Duodenal mucosa (tissue), 2 donors: ENCODE results near the gene UBLCP1.
"Not testable (repeated sequence)": the region's sequence is repeated elsewhere in the genome, so short reads cannot be mapped to it uniquely, and the experiment has no call there.

Source experiments
- H3K27ac ChIP-seq: one replicate; pipeline ENCODE4 v1.7.0; 2013; ENCODE audit warnings: low read depth, low read length
- H3K27me3 ChIP-seq, 2 donors: one replicate each; pipeline ENCODE4 v1.7.0; 2013; ENCODE audit warnings: low read length in 2 of 2, control low read depth in 1 of 2; ENCODE audit not compliant: insufficient read depth in 2 of 2, control insufficient read depth in 1 of 2
- H3K36me3 ChIP-seq, 2 donors: one replicate each; pipeline ENCODE4 v1.7.0; 2013; ENCODE audit warnings: low read length in 2 of 2, control low read depth in 1 of 2; ENCODE audit not compliant: insufficient read depth in 2 of 2, control insufficient read depth in 1 of 2
- H3K4me1 ChIP-seq, 2 donors: one replicate each; pipeline ENCODE4 v1.7.0; 2013; ENCODE audit warnings: low read length in 2 of 2, control low read depth in 1 of 2; ENCODE audit not compliant: insufficient read depth in 2 of 2, control insufficient read depth in 1 of 2
- H3K4me3 ChIP-seq, 2 donors: one replicate each; pipeline ENCODE4 v1.7.0; 2013; ENCODE audit warnings: low read length in 2 of 2, low read depth in 1 of 2
- H3K9ac ChIP-seq, 2 donors: one replicate each; pipeline ENCODE4 v1.7.0; 2013; ENCODE audit warnings: low read length in 2 of 2, low read depth in 1 of 2
- H3K9me3 ChIP-seq, 2 donors: one replicate each; pipeline ENCODE4 v1.7.0; 2013; ENCODE audit warnings: low read length in 2 of 2, control low read depth in 1 of 2; ENCODE audit not compliant: control insufficient read depth in 1 of 2

Gene UBLCP1

DNA sequence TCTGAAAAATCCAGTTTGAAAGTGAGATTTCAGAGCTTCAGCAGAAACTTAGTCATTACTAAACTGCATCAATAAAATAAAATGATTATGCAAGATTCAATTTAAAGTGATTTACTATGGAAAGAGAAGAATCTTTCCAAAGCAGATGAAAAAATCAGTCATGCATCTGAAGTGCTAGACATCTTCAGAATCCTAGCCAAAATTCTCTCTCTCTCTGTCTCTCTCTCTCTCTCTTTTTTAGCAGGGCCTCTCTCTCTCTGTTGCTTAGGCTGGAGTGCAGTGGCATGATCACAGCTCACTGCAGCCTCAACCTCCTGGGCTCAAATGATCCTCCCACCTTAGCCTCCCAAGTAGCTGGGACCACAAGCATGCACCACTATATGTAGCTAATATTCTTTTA lies 18.2 kb upstream of the UBLCP1 start:
- H3K4me3 ChIP-seq, result no peak overlapping the region
- H3K9ac ChIP-seq, result no peak overlapping the region
- H3K9me3 ChIP-seq, result no peaks in the 10 kb centered on the region
- no peak overlapping the region for H3K27ac ChIP-seq
- H3K36me3 ChIP-seq, result no peaks in the 10 kb centered on the region
- no peaks in the 10 kb centered on the region for H3K4me1 ChIP-seq
- H3K27me3 ChIP-seq, result peaks cover 0 to 4% of the 10 kb centered on the region in 2 donors

DNA sequence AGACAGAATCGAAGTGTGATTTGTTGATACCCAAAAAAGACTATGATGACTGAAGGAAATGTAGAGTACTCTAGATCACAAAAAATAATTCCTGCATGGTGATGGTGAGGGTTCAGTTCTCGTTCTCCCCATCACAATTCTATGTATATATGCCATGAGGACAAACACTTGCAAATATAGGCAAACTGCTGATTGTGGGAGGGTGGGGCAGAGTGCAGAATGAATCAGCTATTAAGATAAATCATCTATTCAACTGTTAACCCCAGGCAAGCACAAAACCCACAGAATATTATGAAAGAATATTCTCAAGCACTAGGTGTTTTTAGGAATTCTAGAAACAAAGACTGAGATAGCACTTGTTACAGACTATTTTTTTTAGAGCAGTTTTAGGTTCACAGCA lies 13.9 kb upstream of the UBLCP1 start:
- Histone ChIP-seq H3K4me3 (no peak overlapping the region), H3K27ac (no peak overlapping the region), H3K4me1 (no peaks in the 10 kb centered on the region), H3K9ac (no peak overlapping the region), H3K36me3 (no peaks in the 10 kb centered on the region), H3K9me3 (no peaks in the 10 kb centered on the region), H3K27me3 (peaks cover 0 to 4% of the 10 kb centered on the region in 2 donors)

DNA sequence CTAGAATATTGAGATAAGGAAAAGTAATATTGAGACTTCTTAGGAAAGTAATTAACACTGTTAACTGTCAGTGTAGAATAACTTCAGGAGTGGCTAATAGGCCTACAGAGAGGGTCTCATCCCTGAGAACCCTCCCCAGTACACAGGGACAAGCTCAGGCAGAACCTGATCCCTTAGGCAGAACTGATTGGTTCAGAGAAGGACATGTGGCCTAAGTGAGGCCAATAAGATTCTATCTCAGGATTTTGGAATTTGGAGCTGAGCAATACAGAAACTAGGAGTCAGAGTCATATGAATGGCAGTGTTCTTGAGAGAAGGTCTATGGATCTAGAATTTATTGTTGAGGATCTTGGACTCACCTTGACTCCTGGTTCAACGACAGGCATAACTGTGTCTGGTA lies 10.9 kb upstream of the UBLCP1 start:
- no peaks in the 10 kb centered on the region for H3K9me3 ChIP-seq
- H3K4me1 ChIP-seq, result no peaks in the 10 kb centered on the region
- no peaks in the 10 kb centered on the region for H3K36me3 ChIP-seq
- H3K4me3 ChIP-seq, result no peak overlapping the region
- H3K27me3 ChIP-seq, result peaks cover 0 to 2% of the 10 kb centered on the region in 2 donors
- H3K9ac ChIP-seq, result no peak overlapping the region
- H3K27ac ChIP-seq, result no peak overlapping the region

DNA sequence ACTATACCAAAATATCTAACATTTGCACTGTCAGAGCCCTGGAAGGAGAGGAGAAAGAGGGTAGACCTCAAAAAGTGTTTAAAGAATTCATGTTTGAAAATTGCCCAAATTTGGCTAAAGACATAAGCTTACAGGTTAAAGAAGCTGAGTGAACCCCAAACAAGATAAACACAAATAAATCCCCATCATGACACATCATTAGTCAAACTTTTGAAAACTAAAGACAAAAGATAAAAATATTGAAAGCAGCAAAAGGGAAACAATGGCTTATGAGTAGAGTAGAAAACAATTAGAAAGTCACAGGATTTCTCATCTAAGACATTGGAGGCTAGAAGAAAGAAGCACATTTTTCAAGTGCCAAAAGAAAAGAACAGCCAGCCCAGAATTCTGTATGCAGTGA lies 6.1 kb upstream of the UBLCP1 start:
- Histone ChIP-seq H3K4me3 (no peak overlapping the region), H3K9me3 (no peaks in the 10 kb centered on the region), H3K4me1 (no peaks in the 10 kb centered on the region), H3K9ac (no peak overlapping the region), H3K27me3 (peaks cover 0 to 2% of the 10 kb centered on the region in 2 donors), H3K36me3 (no peaks in the 10 kb centered on the region), H3K27ac (no peak overlapping the region)

DNA sequence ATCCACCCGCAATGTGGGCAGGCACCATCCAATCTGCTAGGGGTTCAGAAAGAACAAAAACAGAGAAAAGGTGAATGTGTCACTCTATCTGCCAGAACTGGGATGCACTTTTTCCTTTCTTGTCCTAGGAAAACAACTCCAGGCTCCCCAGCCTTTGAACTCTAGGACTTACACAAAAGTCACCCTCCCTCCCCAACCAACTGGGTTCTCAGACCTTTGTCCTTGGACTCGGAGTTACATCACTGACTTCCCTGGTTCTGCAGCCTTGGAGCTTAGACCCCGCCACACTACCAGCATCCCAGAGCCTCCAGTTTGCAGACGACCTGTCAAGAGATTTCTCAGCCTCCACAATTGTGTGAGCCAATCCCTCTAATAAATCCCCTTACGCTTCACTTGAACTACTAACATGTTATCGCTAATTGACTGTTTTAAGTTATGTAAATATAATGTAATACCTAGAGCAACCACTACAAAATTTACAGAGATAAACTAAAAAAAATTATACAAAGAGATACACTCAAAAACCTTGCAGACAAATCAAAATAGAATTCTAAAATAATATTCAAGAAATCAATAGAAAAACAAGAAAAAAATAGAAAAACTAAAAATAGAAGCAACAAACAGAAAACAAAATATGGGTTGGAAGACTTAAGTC lies 5.3 kb upstream of the UBLCP1 start:
- Histone ChIP-seq H3K9me3 (no peaks in the 10 kb centered on the region), H3K4me1 (peaks cover 4 to 5% of the 10 kb centered on the region in 2 donors), H3K9ac (no peak overlapping the region), H3K36me3 (no peaks in the 10 kb centered on the region), H3K27me3 (peaks cover 0 to 2% of the 10 kb centered on the region in 2 donors), H3K4me3 (no peak overlapping the region), H3K27ac (no peak overlapping the region)

DNA sequence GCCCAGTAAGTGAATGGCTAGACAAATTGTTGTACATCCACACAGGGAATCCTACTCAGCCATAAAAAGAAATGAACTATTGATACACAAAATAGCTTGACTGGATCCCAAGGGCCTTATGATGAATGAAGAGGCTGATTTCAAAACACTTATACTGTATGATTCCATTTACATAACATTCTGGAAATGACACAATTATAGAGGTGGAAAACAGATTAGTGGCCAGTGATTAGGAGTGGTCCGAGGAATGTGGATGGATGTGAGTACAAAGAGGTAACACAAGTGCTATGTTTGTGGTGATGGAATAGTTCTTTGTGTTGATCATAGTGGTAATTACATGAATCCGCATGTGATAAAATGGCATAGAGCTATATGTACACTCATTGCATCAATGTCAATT lies 4.7 kb upstream of the UBLCP1 start:
- H3K36me3 ChIP-seq, result no peaks in the 10 kb centered on the region
- H3K27ac ChIP-seq, result no peak overlapping the region
- peaks cover 0 to 2% of the 10 kb centered on the region in 2 donors for H3K27me3 ChIP-seq
- H3K9ac ChIP-seq, result no peak overlapping the region
- H3K9me3 ChIP-seq, result no peaks in the 10 kb centered on the region
- peaks cover 4 to 5% of the 10 kb centered on the region in 2 donors for H3K4me1 ChIP-seq
- H3K4me3 ChIP-seq, result no peak overlapping the region

DNA sequence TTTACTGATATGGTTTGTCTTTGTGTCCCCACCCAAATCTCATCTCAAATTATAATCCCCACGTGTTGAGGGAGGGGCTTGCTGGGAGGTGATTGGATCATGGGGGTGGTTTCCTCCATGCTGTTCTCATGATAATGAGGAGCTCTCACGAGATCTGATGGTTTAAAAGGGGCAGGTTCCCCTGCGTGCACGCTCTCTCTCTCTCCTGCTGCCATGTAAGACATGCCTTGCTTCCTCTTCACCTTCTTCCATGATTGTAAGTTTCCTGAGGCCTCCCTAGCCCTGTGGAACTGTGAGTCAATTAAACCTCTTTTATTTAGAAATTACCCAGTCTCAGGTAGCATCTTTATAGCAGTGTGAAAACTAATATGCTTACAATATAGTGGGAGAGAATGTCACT lies 2.9 kb upstream of the UBLCP1 start:
- H3K36me3 ChIP-seq, H3K27ac ChIP-seq, H3K27me3 ChIP-seq, H3K9ac ChIP-seq, H3K9me3 ChIP-seq, H3K4me3 ChIP-seq: not testable (repeated sequence)
- H3K4me1 ChIP-seq, result peaks cover 9 to 15% of the 10 kb centered on the region in 2 donors

DNA sequence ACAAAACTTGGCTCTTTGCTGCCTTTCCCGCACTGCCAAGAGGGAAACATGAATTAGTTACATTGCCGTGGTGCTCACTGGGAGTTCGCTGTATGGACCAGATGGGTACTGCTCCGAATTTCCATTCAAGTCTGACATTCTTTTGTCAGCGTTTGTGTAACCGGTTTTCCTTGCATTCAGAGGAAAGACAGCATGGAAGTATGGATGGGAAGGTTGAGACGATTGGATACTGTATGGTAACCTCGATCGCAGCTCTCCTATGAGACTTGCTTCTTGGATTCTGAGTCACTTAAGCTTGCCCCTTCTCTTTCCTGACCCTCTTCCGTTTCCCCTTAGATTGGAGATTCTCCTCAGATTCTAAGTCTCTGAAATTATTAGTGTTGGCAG lies 625 bp upstream of the UBLCP1 start:
- no peaks in the 10 kb centered on the region for H3K27me3 ChIP-seq
- H3K4me1 ChIP-seq, result peaks cover 9 to 15% of the 10 kb centered on the region in 2 donors
- H3K4me3 ChIP-seq, result peak overlapping the region; percentile 97 to 98
- peak overlapping the region; percentile 87 to 95 for H3K9ac ChIP-seq
- H3K27ac ChIP-seq, result peak overlapping the region; percentile 85
- H3K9me3 ChIP-seq, result no peaks in the 10 kb centered on the region
- H3K36me3 ChIP-seq, result no peaks in the 10 kb centered on the region

DNA sequence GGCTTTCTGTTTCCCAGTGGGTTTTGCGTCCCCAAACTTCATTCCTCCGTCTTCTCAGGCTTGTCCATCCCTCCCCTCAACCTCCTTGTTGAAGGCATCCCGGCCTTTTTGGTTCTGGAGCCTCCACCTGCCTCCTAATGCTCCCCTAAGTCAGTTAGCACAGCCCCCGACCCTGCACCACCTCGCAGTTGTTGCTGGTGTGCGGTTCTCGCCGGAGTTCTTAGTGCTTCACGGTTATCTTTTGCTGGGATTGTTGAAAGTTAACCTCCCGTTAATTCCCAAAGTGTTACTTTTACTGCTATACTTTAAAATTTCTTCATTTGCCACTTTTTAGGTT lies 447 bp downstream of the UBLCP1 start:
- Histone ChIP-seq H3K4me1 (peaks cover 9 to 15% of the 10 kb centered on the region in 2 donors), H3K9ac (peak overlapping the region; percentile 87 to 95), H3K27me3 (no peaks in the 10 kb centered on the region), H3K27ac (peak overlapping the region; percentile 85), H3K4me3 (peak overlapping the region; percentile 97 to 98), H3K36me3 (no peaks in the 10 kb centered on the region), H3K9me3 (no peaks in the 10 kb centered on the region)

DNA sequence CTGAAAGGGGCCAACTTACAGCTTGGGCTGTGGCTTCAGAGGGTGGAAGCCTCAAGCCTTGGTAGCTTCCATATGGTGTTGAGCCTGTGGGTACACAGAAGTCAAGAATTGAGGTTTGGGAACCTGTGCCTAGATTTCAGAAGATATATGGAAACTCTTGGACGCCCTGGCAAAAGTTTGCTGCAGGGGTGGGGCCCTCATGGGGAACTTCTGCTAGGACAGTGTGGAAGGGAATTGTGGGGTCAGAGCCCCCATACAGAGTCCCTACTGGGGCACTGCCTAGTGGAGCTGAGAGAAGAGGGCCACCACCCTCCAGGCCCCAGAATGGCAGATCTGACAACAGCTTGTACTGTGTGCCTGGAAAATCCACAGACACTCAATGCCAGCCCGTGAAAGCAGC lies 3.7 kb downstream of the UBLCP1 start:
- H3K4me1 ChIP-seq, result peaks cover 9 to 15% of the 10 kb centered on the region in 2 donors
- not testable (repeated sequence) for H3K9ac ChIP-seq, H3K27me3 ChIP-seq, H3K4me3 ChIP-seq, H3K27ac ChIP-seq, H3K9me3 ChIP-seq
- H3K36me3 ChIP-seq, result peaks cover 7 to 19% of the 10 kb centered on the region in 2 donors

DNA sequence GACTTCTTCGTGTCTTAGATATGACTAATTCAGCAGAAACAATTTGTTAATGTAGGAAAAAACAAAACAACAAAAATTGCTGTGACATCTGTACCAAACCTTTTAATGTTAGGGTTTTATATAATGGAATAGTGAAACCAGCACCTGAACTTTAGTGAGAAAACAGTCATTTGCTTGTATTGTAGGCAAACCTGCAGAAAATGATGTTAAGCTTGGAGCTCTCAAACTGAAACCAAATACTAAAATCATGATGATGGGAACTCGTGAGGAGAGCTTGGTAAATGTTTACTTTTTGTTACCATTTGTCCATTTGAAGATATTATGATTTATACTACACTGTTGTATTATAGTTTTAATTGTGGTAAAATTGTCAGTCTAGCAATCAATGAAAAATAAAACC lies 6.6 kb downstream of the UBLCP1 start:
- H3K4me3 ChIP-seq, result no peak overlapping the region
- no peak overlapping the region for H3K9ac ChIP-seq
- H3K36me3 ChIP-seq, result peaks cover 14 to 30% of the 10 kb centered on the region in 2 donors
- H3K9me3 ChIP-seq, result no peaks in the 10 kb centered on the region
- H3K27ac ChIP-seq, result no peak overlapping the region
- H3K4me1 ChIP-seq, result no peaks in the 10 kb centered on the region
- H3K27me3 ChIP-seq, result no peaks in the 10 kb centered on the region
